OCI-LY3 (cell line): ENCODE data around the gene PCDH19.

Experiments
- EZH2phosphoT487 ChIP-seq: fragments of 200-600 bp; shearing (Covaris generic); IDR thresholded peaks from 2 replicates; pipeline ENCODE4 v1.6.1; 2018; ENCODE audit warnings: antibody characterized with exemption, mixed run types, low read depth
- TF ChIP-seq, protein P1 (sequence below): fragments of 200-600, 300-600 bp; sonication (generic); IDR thresholded peaks from 2 replicates; pipeline ENCODE4 v1.5.1; 2014; ENCODE audit warnings: antibody characterized with exemption, low read length, low read depth

GRCh38 chrX:100263650-100264049, 146.4 kb downstream of the PCDH19 start:
- TF ChIP-seq, protein P1, sequence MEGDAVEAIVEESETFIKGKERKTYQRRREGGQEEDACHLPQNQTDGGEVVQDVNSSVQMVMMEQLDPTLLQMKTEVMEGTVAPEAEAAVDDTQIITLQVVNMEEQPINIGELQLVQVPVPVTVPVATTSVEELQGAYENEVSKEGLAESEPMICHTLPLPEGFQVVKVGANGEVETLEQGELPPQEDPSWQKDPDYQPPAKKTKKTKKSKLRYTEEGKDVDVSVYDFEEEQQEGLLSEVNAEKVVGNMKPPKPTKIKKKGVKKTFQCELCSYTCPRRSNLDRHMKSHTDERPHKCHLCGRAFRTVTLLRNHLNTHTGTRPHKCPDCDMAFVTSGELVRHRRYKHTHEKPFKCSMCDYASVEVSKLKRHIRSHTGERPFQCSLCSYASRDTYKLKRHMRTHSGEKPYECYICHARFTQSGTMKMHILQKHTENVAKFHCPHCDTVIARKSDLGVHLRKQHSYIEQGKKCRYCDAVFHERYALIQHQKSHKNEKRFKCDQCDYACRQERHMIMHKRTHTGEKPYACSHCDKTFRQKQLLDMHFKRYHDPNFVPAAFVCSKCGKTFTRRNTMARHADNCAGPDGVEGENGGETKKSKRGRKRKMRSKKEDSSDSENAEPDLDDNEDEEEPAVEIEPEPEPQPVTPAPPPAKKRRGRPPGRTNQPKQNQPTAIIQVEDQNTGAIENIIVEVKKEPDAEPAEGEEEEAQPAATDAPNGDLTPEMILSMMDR, result no peak
- no peak for TF ChIP-seq EZH2phosphoT487
